WTC11 (cell line): Measurements from ENCODE around the gene GABRB2. TPM values are rescaled to one million over a fixed set of nuclear protein-coding genes. Genes with fewer than 3 reads are reported as not detected.

Experiments
- ATAC-seq: fragments of 200-7000 bp; cut with Tn5 transposase; 2 replicates; pipeline ENCODE4 v1.10.0; 2021; ENCODE audit warnings: mild to moderate bottlenecking, moderate library complexity
- CTCF ChIA-PET: fragments of 300-600 bp; sonication (Branson Sonifier 250); formaldehyde crosslinking; loops from one replicate; lab custom pipeline; 2021; ENCODE audit warnings: antibody characterized with exemption; lab: Charles Lee
- POLR2A ChIA-PET: fragments of 350-600 bp; sonication (Branson Sonifier 250); formaldehyde crosslinking; loops from one replicate; lab custom pipeline; 2021; ENCODE audit warnings: antibody characterized with exemption; lab: Charles Lee
- DNase-seq: peaks from one replicate; pipeline ENCODE4 v3.0.0; 2021; ENCODE audit warnings: low spot score
- H3K27ac Mint-ChIP-seq: 2 replicates; pipeline ENCODE4 v1.8.0; 2021; ENCODE audit warnings: mixed read lengths
- H3K27me3 Mint-ChIP-seq: 2 replicates; pipeline ENCODE4 v1.8.0; 2021; ENCODE audit warnings: low read depth, mild to moderate bottlenecking, moderate library complexity, mixed read lengths
- H3K36me3 Mint-ChIP-seq: 2 replicates; pipeline ENCODE4 v1.8.0; 2021; ENCODE audit warnings: mixed read lengths
- H3K4me1 Mint-ChIP-seq: 2 replicates; pipeline ENCODE4 v1.8.0; 2022; ENCODE audit warnings: mixed read lengths
- H3K4me3 Mint-ChIP-seq: 2 replicates; pipeline ENCODE4 v1.8.0; 2021; ENCODE audit warnings: mild to moderate bottlenecking, moderate library complexity, mixed read lengths
- H3K9me3 Mint-ChIP-seq: 2 replicates; pipeline ENCODE4 v1.8.0; 2021; ENCODE audit warnings: mixed read lengths
- AR ChIP-seq: fragments of 250-450 bp; sonication (Bioruptor Pico); IDR thresholded peaks from 2 replicates; pipeline ENCODE4 v1.9.0; 2021; ENCODE audit warnings: mild to moderate bottlenecking
- E2F1 ChIP-seq: sonication (generic); formaldehyde crosslinking; IDR thresholded peaks from 2 replicates; pipeline ENCODE4 v1.8.0; 2022; ENCODE audit warnings: mild to moderate bottlenecking, missing genetic modification reagents
- ETV6 ChIP-seq: sonication (generic); formaldehyde crosslinking; IDR thresholded peaks from 2 replicates; pipeline ENCODE4 v1.8.1; 2022; ENCODE audit warnings: mild to moderate bottlenecking, missing genetic modification reagents
- FOXJ3 ChIP-seq: sonication (generic); formaldehyde crosslinking; IDR thresholded peaks from 2 replicates; pipeline ENCODE4 v1.9.0; 2021; ENCODE audit warnings: missing genetic modification reagents, mild to moderate bottlenecking, borderline replicate concordance
- HMGA2 ChIP-seq: fragments of 250-450 bp; sonication (Bioruptor Pico); IDR thresholded peaks from 2 replicates; pipeline ENCODE4 v1.4.0; 2021; ENCODE audit warnings: mild to moderate bottlenecking, moderate library complexity
- JUN ChIP-seq: sonication (generic); formaldehyde crosslinking; IDR thresholded peaks from 2 replicates; pipeline ENCODE4 v1.8.0; 2023; ENCODE audit warnings: mild to moderate bottlenecking, missing genetic modification reagents
- NFATC4 ChIP-seq: fragments of 250-450 bp; sonication (Bioruptor Pico); IDR thresholded peaks from 2 replicates; pipeline ENCODE4 v1.9.0; 2021; ENCODE audit warnings: mild to moderate bottlenecking
- NFE2L1 ChIP-seq: sonication (generic); formaldehyde crosslinking; IDR thresholded peaks from 2 replicates; pipeline ENCODE4 v1.8.1; 2023; ENCODE audit warnings: missing genetic modification reagents
- NR2C2 ChIP-seq: sonication (generic); formaldehyde crosslinking; IDR thresholded peaks from 2 replicates; pipeline ENCODE4 v1.8.0; 2022; ENCODE audit warnings: mild to moderate bottlenecking, missing genetic modification reagents
- PREB ChIP-seq: sonication (generic); formaldehyde crosslinking; IDR thresholded peaks from 2 replicates; pipeline ENCODE4 v1.8.1; 2022; ENCODE audit warnings: mild to moderate bottlenecking, missing genetic modification reagents, moderate library complexity, borderline replicate concordance
- PRRX2 ChIP-seq: fragments of 250-450 bp; sonication (Bioruptor Pico); IDR thresholded peaks from 2 replicates; pipeline ENCODE4 v1.8.0; 2021; ENCODE audit warnings: mild to moderate bottlenecking
- RELA ChIP-seq: sonication (generic); formaldehyde crosslinking; IDR thresholded peaks from 2 replicates; pipeline ENCODE4 v1.8.1; 2022; ENCODE audit warnings: missing genetic modification reagents, mild to moderate bottlenecking, borderline replicate concordance
- TCF7 ChIP-seq: sonication (generic); formaldehyde crosslinking; IDR thresholded peaks from 2 replicates; pipeline ENCODE4 v1.8.0; 2022; ENCODE audit warnings: mild to moderate bottlenecking, low read depth, missing genetic modification reagents, moderate library complexity
- TEAD4 ChIP-seq: sonication (generic); formaldehyde crosslinking; IDR thresholded peaks from 2 replicates; pipeline ENCODE4 v1.8.0; 2022; ENCODE audit warnings: mild to moderate bottlenecking, missing genetic modification reagents
- ZNF416 ChIP-seq: fragments of 250-450 bp; sonication (Bioruptor Pico); IDR thresholded peaks from 2 replicates; pipeline ENCODE4 v1.9.0; 2021; ENCODE audit warnings: mild to moderate bottlenecking, inconsistent platforms
- ZNF423 ChIP-seq: fragments of 250-450 bp; sonication (Bioruptor Pico); IDR thresholded peaks from 2 replicates; pipeline ENCODE4 v2.1.2; 2022; ENCODE audit warnings: mild to moderate bottlenecking, moderate library complexity
- ZNF512 ChIP-seq: sonication (generic); formaldehyde crosslinking; IDR thresholded peaks from 2 replicates; pipeline ENCODE4 v1.8.1; 2022; ENCODE audit warnings: missing genetic modification reagents, borderline replicate concordance
- total RNA-seq: library from RNA; stranded (reverse); gene quantifications from 3 replicates; pipeline ENCODE4 v1.2.3, GENCODE V29; 2021
- TF ChIP-seq, protein P1 (sequence below): sonication (generic); formaldehyde crosslinking; IDR thresholded peaks from 2 replicates; pipeline ENCODE4 v1.8.1; 2022; ENCODE audit warnings: mild to moderate bottlenecking, moderate library complexity, missing genetic modification reagents
- TF ChIP-seq, protein P2 (sequence below): sonication (generic); formaldehyde crosslinking; IDR thresholded peaks from 2 replicates; pipeline ENCODE4 v1.8.0; 2022; ENCODE audit warnings: mild to moderate bottlenecking, missing genetic modification reagents
- TF ChIP-seq, protein P3 (sequence below): sonication (generic); formaldehyde crosslinking; IDR thresholded peaks from 2 replicates; pipeline ENCODE4 v1.8.0; 2023; ENCODE audit warnings: mild to moderate bottlenecking, missing genetic modification reagents
- TF ChIP-seq, protein P4 (sequence below): sonication (generic); formaldehyde crosslinking; IDR thresholded peaks from 2 replicates; pipeline ENCODE4 v1.8.1; 2023; ENCODE audit warnings: mild to moderate bottlenecking, missing genetic modification reagents, moderate library complexity

GABRB2 gene
- total RNA-seq, 1 experiment from 2014 or later = 0.79 TPM

DNA sequence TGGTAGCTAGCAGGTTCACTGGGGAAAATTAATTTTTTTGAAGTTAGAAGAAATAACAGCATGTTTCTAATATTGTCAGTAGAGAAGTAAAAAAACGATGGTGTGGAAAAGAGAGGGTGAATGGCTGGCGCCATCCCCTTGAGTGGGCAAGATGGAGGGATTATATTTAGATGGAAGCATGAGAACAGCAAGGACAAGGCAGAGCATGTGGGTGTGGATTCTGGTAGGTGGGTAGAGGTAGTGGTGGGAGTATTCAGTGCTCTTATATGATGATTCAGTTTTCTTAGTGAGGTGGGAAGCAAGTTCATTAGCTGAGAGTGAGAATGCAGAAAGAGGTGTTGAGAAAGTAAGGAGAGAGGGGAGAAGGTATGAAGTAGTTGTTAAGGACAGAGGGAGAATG lies 188.1 kb downstream of the GABRB2 start:
- ChIA-PET POLR2A (no interaction called here), CTCF (no interaction called here)
- no peak for TF ChIP-seq PREB (CRISPR knock-in tag)
- TF ChIP-seq TCF7 = no peak
- Mint-ChIP-seq H3K4me1 (no peaks in the 10 kb centered on the region), H3K9me3 (no peaks in the 10 kb centered on the region; the same call in 1 of the 2 replicates), H3K36me3 (no peaks in the 10 kb centered on the region), H3K27ac (no peak overlapping the region), H3K4me3 (no peak overlapping the region), H3K27me3 (no peaks in the 10 kb centered on the region)
- DNase-seq = no peak
- ATAC-seq = no peak

- ATAC-seq (no peak), DNase-seq (no peak)
- ChIA-PET POLR2A (no interaction called here), CTCF (no interaction called here)
- TF ChIP-seq NR2C2 (CRISPR knock-in tag) = no peak
- no peak for TF ChIP-seq ZNF423
- TF ChIP-seq E2F1 = no peak
- no peak for TF ChIP-seq FOXJ3
- TF ChIP-seq PRRX2 = no peak
- TF ChIP-seq, protein P1, sequence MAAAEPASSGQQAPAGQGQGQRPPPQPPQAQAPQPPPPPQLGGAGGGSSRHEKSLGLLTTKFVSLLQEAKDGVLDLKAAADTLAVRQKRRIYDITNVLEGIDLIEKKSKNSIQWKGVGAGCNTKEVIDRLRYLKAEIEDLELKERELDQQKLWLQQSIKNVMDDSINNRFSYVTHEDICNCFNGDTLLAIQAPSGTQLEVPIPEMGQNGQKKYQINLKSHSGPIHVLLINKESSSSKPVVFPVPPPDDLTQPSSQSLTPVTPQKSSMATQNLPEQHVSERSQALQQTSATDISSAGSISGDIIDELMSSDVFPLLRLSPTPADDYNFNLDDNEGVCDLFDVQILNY (CRISPR knock-in tag) = no peak
- no peak for TF ChIP-seq RELA (CRISPR knock-in tag)
- no peak for TF ChIP-seq JUN (CRISPR knock-in tag)
- TF ChIP-seq AR (CRISPR knock-in tag) = no peak
- TF ChIP-seq, protein P2, sequence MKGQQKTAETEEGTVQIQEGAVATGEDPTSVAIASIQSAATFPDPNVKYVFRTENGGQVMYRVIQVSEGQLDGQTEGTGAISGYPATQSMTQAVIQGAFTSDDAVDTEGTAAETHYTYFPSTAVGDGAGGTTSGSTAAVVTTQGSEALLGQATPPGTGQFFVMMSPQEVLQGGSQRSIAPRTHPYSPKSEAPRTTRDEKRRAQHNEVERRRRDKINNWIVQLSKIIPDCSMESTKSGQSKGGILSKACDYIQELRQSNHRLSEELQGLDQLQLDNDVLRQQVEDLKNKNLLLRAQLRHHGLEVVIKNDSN (CRISPR knock-in tag) = no peak
- TF ChIP-seq, protein P3, sequence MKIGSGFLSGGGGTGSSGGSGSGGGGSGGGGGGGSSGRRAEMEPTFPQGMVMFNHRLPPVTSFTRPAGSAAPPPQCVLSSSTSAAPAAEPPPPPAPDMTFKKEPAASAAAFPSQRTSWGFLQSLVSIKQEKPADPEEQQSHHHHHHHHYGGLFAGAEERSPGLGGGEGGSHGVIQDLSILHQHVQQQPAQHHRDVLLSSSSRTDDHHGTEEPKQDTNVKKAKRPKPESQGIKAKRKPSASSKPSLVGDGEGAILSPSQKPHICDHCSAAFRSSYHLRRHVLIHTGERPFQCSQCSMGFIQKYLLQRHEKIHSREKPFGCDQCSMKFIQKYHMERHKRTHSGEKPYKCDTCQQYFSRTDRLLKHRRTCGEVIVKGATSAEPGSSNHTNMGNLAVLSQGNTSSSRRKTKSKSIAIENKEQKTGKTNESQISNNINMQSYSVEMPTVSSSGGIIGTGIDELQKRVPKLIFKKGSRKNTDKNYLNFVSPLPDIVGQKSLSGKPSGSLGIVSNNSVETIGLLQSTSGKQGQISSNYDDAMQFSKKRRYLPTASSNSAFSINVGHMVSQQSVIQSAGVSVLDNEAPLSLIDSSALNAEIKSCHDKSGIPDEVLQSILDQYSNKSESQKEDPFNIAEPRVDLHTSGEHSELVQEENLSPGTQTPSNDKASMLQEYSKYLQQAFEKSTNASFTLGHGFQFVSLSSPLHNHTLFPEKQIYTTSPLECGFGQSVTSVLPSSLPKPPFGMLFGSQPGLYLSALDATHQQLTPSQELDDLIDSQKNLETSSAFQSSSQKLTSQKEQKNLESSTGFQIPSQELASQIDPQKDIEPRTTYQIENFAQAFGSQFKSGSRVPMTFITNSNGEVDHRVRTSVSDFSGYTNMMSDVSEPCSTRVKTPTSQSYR (CRISPR knock-in tag) = no peak
- TF ChIP-seq, protein P4, sequence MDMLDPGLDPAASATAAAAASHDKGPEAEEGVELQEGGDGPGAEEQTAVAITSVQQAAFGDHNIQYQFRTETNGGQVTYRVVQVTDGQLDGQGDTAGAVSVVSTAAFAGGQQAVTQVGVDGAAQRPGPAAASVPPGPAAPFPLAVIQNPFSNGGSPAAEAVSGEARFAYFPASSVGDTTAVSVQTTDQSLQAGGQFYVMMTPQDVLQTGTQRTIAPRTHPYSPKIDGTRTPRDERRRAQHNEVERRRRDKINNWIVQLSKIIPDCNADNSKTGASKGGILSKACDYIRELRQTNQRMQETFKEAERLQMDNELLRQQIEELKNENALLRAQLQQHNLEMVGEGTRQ (CRISPR knock-in tag) = no peak
- TF ChIP-seq ETV6 (CRISPR knock-in tag) = no peak
- no peak for TF ChIP-seq NFE2L1 (CRISPR knock-in tag)
- no peak for TF ChIP-seq ZNF512 (CRISPR knock-in tag)
- TF ChIP-seq NFATC4 = no peak
- TF ChIP-seq TEAD4 = no peak
- no peak for TF ChIP-seq HMGA2 (CRISPR knock-in tag)
- no peak for TF ChIP-seq ZNF416
- Mint-ChIP-seq H3K4me3 (no peak overlapping the region), H3K36me3 (no peaks in the 10 kb centered on the region), H3K4me1 (no peaks in the 10 kb centered on the region), H3K9me3 (peaks cover 5% of the 10 kb centered on the region; the same call in 1 of the 2 replicates), H3K27me3 (no peaks in the 10 kb centered on the region), H3K27ac (no peak overlapping the region)
Measured at GRCh38 chr5:161344234-161344633, 202.3 kb downstream of the GABRB2 start.
